Renal cortex interstitium (tissue), 15 donors: ENCODE measurements around the gene AHRR. TPM values are rescaled to one million over a fixed set of nuclear protein-coding genes. Genes with fewer than 3 reads are reported as not detected.
"Not testable (repeated sequence)": the region's sequence is repeated elsewhere in the genome, so short reads cannot be mapped to it uniquely, and the experiment has no call there.

Experiments used
- DNase-seq, 11 donors: peaks; one replicate each; pipeline ENCODE4 v3.0.0-alpha.2; 2013; ENCODE audit warnings: low read depth in 9 of 11, low spot score in 4 of 11; ENCODE audit errors: extremely low read depth in 1 of 11
- long read RNA-seq, 16 experiments: transcript quantifications; one replicate each; lab custom pipeline, GENCODE V29; 2026
- polyA plus RNA-seq, 3 donors: library from polyadenylated mRNA; unstranded; fragments of 120-200 nt; gene quantifications; one replicate each; pipeline ENCODE4 v1.2.1, GENCODE V29; 2013; ENCODE audit not compliant: insufficient read length in 3 of 3

The AHRR gene
- 1 to 10 TPM; 2.4 to 3.2 (median 3.1) TPM for polyA plus RNA-seq
- long read RNA-seq, donor 1, result 0 reads
- long read RNA-seq, donor 2, partial matches to known transcripts, result 0 of 1 reads
- long read RNA-seq, donor 2, other reads (novel, unspliced or antisense), result 0 of 1 reads
- long read RNA-seq, donor 3, result 0 reads
- long read RNA-seq, donor 4, result 0 reads
- long read RNA-seq, donor 5, result 0 reads
- long read RNA-seq, donor 6, result 0 reads
- long read RNA-seq, donor 7, result 0 reads
- long read RNA-seq, donor 8, result 0 reads
- long read RNA-seq, donor 9, result 0 reads
- long read RNA-seq, donor 10, result 0 reads
- long read RNA-seq, donor 11, result 0 reads
- long read RNA-seq, donor 12, result 0 reads
- long read RNA-seq, donor 13, result 0 reads
- long read RNA-seq, donor 14, result 0 reads
- long read RNA-seq, donor 15, result 0 reads
- long read RNA-seq, donor 16, result 0 reads

DNA sequence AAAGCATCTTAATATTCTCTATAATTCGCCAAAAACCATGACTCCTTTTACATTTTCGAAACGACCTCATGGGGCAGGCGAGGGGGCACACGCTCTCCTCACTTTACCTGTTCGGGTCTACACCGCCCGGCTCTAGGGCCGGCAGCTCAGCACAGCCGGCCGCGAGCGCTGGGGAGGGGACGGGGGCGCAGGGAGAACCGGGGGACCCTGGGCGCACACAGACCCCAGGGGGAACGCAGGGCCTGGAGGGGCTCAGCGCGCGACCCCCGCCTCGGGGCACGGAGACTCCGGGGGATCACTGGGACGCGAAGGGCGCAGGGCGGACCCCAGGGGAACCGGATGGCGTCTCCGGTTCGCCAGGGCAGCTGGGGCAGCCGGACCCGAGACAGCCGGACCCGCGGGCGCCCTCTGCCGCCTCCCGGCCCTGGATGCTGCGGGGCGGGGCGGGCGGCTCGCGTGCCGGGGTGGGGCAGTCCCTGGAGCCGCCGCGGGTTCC is at the start of gene AHRR:
Gene AHRR, plus strand, starts transcription at position 485 of the 496 bp plus-strand sequence. CDS start 22,189 bp downstream, outside the sequence.
- no peak for DNase-seq

DNA sequence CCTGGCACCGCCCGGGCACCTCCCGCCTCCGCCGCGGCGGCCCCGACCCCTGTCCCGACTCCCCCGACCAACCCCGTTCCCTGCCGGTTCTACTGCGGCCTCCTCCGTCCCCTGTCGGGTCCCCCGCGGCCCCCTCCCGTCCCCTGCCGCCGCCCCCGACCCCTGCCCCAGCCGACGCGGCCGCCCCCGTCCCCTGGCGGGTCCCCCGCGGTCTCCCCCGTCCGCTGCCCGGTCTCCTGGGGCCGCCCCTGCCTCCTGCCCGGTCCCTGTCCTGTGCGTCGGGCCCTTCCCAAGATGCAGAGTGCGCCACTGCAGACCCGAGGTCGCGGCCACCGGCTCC is 49.7 kb upstream of the AHRR start:
- DNase-seq, result not testable (repeated sequence)

GRCh38 chr5:273091-273490 is 48.4 kb upstream of the AHRR start:
- not testable (repeated sequence) for DNase-seq

DNA sequence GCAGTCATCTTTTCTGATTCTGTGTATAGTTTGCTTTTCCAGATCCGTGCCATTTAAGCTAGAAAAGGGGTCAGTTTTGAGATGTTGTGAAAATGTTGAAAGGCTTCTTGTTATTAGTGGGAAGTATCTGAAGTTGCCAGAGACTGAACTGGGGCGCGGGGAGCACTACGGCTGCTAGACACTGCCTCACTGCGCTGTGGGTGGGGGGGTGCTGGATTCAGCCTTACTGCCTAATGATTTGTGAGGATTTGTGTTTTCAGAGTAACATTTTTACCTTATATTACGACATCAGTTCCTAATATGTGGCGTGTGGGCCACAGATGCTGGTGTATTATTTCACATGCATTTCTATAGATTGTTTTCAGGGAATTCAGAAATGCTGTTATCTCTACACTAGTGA is 48.0 kb upstream of the AHRR start:
- not testable (repeated sequence) for DNase-seq

- DNase-seq, result not testable (repeated sequence)
Observed at GRCh38 chr5:274346-274745, 47.2 kb upstream of the AHRR start.

DNA sequence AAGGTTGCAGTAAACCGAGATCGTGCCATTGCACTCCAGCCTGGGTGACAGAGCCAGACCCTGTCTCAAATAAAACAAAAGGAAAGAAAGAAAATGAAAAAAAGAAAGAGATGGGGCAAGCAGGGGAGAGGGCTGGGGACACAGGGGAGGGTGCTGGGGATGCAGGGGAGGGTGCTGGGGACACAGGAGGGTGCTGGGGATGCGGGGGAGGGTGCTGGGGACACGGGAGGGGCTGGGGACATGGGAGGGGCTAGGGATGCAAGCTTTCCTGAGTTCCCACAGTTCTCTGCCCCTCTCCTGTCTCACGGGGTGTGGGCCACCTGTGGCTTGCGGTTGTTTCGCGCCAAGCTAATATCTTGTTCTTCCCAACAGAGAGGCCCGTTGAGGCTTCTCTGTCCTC is 42.9 kb upstream of the AHRR start:
- no peak for DNase-seq

- DNase-seq, result not testable (repeated sequence)
Observed at GRCh38 chr5:279051-279665, 42.4 kb upstream of the AHRR start.

GRCh38 chr5:285991-286557 is 35.4 kb upstream of the AHRR start:
- no peak for DNase-seq

DNA sequence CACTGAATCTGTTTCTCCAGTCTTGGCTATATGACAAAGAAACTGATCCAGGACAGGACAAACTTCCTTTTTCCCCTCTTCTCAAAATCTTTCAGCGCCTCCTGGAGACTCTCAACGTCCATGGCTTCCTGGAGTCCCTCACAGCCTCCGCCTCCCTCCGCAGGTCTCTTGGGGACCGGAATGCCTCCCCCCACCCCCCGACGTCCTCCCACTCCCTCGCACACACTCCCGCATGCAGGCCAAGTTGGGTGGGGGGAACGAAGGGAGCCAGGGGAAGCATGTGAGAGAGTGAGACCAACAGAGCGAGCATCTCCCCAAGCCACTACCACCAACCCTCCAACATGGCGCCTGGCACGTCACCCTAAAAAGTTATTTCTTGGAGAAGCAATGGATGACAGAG is 31.3 kb upstream of the AHRR start:
- DNase-seq, result not testable (repeated sequence)

DNA sequence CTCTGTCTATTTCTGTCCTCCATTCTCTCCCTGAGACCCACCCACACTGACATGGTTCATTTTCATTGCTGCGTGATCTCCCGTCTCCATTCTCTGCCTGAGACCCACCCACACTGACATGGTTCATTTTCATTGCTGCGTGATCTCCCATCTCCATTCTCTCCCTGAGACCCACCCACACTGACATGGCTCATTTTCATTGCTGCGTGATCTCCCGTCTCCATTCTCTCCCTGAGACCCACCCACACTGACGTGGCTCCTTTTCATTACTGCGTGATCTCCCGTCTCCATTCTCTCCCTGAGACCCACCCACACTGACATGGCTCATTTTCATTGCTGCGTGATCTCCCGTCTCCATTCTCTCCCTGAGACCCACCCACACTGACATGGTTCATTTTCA is 30.2 kb upstream of the AHRR start:
- not testable (repeated sequence) for DNase-seq

GRCh38 chr5:294788-295187 is 26.7 kb upstream of the AHRR start:
- not testable (repeated sequence) for DNase-seq

DNA sequence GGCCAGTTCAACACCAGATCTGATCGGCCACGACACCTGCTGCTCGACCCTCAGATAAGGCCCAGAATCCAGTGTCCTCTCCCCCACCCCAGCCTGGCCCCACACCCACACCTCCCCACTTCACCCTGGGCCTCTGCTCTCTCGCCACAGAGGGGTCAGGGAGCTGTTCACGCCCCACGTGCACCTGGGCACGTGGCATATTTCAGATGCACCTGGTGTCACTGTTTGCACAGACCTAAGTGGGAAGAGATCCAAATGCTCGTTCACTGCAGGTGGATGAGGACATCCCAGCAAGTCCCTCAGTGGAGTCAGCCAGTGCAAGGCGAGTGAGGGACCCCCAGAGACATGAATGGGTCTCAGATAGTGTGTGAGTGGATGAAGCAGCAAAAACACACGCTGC is 25.3 kb upstream of the AHRR start:
- not testable (repeated sequence) for DNase-seq

- DNase-seq, result not testable (repeated sequence)
Observed at GRCh38 chr5:296954-297353, 24.6 kb upstream of the AHRR start.

GRCh38 chr5:297448-297847 is 24.1 kb upstream of the AHRR start:
- not testable (repeated sequence) for DNase-seq

DNA sequence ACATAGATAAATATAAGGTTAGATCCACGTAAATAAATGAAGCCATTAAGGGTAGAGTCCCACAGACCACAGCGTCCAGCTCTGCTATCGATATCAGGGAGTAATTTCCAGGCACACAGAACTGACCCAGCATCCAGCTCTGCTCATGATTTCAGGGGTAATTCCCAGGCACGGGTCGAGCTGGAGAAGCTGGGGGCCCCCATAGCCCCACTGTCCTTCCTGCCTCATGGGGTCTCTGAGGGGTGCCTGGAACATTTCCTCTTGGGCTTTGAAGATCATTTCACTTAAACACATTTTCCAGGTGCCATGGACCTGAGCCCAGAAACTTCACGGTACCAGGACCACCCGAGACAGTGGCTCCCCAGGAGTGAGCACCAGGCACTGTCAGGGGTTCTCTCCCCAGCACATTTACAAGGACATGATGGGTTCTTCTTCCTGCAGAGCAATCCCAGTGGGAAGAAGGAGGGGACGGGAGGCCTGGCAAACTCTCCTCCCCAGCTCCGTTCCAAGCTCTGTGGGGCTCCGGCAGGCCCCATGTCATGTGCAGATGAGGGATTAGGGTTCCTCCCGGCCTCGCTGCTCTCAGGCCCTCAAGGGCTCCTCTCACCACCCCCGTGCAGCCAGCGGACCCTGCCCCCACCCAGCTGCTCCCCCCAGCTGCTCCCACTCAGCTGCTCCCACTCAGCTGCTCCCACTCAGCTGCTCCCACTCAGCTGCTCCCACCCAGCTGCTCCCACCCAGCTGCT is 23.4 kb upstream of the AHRR start:
- DNase-seq, result not testable (repeated sequence)

GRCh38 chr5:298737-299125 is 22.8 kb upstream of the AHRR start:
- DNase-seq, result no peak

DNA sequence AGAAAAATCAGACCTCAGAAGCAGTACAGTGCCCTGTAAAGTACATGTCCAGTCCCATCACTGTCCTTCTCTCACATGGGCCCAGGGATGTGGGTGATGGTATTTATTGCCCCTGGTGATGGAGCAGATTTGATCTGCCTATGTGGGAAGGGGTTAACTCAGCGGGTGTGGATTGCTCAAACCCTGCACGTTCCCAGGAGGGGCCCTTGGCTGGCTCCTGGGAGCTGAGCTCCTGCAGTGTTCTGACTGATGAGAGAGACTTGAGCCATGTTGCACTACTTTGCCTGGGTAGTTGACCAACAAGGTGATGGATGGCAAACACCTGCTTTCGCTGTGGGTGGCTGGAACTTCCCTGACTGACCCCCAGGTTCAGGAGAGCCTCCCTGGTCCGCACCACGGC is 21.6 kb upstream of the AHRR start:
- not testable (repeated sequence) for DNase-seq

DNA sequence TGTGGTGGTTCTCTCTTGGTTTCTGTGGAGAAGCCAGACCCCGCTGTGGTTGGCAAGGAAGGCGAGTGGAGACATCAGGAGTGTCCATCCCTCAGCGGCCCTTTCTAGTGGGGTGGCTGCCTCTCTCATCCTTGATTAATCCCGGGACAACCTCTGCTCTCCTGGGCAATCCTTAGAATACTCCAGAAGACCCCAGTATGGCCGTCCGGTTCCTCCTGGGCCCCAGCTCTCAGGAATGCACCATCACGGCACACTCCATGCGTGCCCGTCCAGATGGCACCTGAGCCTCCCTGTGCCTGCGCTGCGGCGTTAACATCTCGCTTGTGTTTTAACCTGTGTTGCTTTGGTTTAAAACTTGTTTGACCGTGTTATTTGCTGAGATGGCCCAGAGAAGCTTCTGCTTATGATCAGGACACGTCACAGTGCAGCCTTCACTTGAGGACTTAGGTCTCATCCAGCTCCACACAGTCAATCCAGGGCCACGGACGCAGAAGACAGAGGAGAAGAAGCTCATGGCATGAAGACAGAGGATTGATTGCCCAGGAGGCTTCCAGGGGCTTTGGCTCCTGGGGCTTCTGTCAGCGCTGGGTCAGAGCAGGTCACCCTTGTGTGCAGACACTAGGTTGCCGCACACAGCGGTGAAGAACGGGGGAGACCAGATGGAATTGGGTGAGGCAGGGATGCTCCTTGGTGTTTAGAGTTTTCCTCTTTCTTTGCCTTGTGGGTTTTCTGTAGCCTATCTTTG is 20.7 kb upstream of the AHRR start:
- not testable (repeated sequence) for DNase-seq

DNA sequence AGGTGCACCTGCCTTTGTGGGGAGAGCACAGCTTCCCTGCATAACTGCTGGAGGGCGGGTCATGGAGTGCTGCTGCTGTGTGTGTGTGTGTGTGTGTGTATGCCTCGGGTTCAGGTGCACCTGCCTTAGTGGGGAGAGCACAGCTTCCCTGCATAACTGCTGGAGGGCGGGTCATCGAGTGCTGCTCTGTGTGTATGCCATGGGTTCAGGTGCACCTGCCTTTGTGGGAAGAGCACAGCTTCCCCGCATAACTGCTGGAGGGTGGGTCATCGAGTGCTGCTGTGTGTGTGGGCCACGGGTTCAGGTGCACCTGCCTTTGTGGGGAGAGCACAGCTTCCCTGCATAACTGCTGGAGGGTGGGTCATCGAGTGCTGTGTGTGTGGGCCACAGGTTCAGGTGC is 19.1 kb upstream of the AHRR start:
- not testable (repeated sequence) for DNase-seq
